Measurements from ENCODE around the gene TLE5. TPM values are rescaled to one million over a fixed set of nuclear protein-coding genes. Genes with fewer than 3 reads are reported as not detected.
A peak's percentile ranks its signal among the peaks of the same experiment; 100 is the strongest.
"Not testable (repeated sequence)": the region's sequence is repeated elsewhere in the genome, so short reads cannot be mapped to it uniquely, and the experiment has no call there.

TLE5 gene
- total and polyA plus RNA-seq, 9 of the 15 experiments (the other 6 are each of a cell fraction or from before 2014, with no cell fraction given), result 2.0 to 347 (median 235) TPM

- TF ChIP-seq, protein P1, sequence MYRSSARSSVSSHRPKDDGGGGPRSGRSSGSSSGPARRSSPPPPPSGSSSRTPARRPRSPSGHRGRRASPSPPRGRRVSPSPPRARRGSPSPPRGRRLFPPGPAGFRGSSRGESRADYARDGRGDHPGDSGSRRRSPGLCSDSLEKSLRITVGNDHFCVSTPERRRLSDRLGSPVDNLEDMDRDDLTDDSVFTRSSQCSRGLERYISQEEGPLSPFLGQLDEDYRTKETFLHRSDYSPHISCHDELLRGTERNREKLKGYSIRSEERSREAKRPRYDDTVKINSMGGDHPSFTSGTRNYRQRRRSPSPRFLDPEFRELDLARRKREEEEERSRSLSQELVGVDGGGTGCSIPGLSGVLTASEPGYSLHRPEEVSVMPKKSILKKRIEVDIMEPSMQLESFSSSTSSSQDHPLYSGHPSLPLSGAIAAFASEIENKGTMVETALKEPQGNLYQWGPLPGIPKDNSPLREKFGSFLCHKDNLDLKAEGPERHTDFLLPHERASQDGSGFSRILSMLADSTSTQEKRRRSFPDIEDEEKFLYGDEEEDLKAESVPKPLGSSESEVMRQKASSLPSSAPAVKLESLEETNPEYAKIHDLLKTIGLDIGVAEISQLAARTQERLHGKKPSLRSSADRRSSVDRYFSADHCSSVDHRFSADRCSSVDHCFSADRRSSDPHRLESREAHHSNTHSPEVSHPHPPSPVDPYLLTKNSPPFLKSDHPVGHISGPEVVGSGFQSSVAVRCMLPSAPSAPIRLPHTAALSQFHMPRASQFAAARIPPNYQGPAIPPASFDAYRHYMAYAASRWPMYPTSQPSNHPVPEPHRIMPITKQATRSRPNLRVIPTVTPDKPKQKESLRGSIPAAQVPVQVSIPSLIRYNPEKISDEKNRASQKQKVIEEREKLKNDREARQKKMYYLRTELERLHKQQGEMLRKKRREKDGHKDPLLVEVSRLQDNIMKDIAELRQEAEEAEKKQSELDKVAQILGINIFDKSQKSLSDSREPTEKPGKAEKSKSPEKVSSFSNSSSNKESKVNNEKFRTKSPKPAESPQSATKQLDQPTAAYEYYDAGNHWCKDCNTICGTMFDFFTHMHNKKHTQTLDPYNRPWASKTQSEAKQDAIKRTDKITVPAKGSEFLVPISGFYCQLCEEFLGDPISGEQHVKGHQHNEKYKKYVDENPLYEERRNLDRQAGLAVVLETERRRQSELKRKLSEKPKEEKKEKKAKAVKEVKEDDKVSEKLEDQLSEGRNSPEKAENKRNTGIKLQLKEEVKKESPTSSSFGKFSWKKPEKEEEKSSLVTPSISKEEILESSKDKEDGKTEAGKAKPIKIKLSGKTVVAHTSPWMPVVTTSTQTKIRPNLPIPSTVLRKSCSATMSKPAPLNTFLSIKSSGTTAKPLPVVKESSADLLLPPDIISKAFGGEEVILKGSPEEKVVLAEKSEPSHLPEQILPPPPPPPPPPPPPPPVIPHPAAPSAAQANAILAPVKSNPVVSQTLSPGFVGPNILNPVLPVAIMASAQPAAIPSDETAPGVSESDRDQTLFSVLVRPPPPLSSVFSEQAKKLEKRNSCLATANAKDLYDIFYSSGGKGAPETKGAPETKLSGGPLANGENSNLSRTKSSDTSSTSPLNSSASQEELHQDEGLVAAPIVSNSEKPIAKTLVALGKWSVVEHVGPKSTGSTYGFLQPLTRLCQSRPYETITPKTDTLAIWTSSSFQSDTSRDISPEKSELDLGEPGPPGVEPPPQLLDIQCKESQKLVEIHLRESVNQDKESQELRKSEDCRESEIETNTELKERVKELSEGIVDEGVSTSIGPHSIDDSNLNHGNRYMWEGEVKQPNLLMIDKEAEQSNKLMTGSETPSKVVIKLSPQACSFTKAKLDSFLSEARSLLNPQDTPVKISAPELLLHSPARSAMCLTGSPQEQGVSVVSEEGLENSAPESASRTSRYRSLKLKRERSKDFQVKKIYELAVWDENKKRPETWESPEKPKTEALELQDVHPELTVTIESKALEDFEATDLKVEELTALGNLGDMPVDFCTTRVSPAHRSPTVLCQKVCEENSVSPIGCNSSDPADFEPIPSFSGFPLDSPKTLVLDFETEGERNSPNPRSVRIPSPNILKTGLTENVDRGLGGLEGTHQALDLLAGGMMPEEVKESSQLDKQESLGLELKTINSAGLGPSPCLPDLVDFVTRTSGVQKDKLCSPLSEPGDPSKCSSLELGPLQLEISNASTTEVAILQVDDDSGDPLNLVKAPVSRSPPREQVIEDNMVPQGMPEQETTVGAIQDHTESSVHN (IDR thresholded peaks at IDR 0.05; ENCODE audit: borderline replicate concordance in 1 of 2, low read depth in 1 of 2), result no peak
- TF ChIP-seq PHF21A (IDR thresholded peaks at IDR 0.05; ENCODE audit: borderline replicate concordance, low read depth) (peak; percentile 98), HMG20B (CRISPR knock-in tag; IDR thresholded peaks at IDR 0.05) (no peak), CSDE1 (IDR thresholded peaks at IDR 0.05) (peak in 1 of 2 experiments; percentile 85; a peak in 2 of 4 replicates), CBX8 (IDR thresholded peaks at IDR 0.05; ENCODE audit: borderline replicate concordance, extremely low read depth, low read depth, low read length, poor library complexity, severe bottlenecking) (no peak), RBM25 (IDR thresholded peaks at IDR 0.05; ENCODE audit: low read depth, low read length, severe bottlenecking) (peak; percentile 89), RAD21 (CRISPR knock-in tag; conservative IDR thresholded peaks at IDR 0.05 in 1 of 2, IDR thresholded peaks at IDR 0.05 in 1 of 2) (0 out of 4 replicates have a peak, but pooled peaks of 1 of the 2 experiments have one; percentile 15), MEIS2 (IDR thresholded peaks at IDR 0.05; ENCODE audit: partially characterized antibody) (peak; percentile 43), CTBP1 (IDR thresholded peaks at IDR 0.05; ENCODE audit: borderline replicate concordance) (peak; percentile 66), TBP (optimal IDR thresholded peaks at IDR 0.05; ENCODE audit: low read depth, low read length) (no peak), ZNF586 (CRISPR knock-in tag; conservative IDR thresholded peaks at IDR 0.05) (no peak), ZSCAN29 (IDR thresholded peaks at IDR 0.05) (peak; percentile 82), MCM2 (IDR thresholded peaks at IDR 0.05; ENCODE audit: low read depth) (no peak)
Measured at GRCh38 chr19:3012621-3013262, 49.6 kb downstream of the TLE5 start (continued).

GRCh38 chr19:3012059-3012458 is 50.2 kb downstream of the TLE5 start:
- H3K9me1 ChIP-seq (ENCODE audit: control insufficient read depth, insufficient read depth, low read length); CTCF ChIA-PET (ENCODE audit: low intra/inter-chr PET ratio); DNase-seq (ENCODE audit: extremely low read depth in 1 of 4, low spot score in 3 of 4); H3K4me3 ChIP-seq; BruUV-seq (replicated peaks); intact Hi-C loops (cut with micrococcal nuclease); in situ Hi-C loops (cut with MboI); H3K27me3 ChIP-seq (ENCODE audit: control insufficient read depth in 2 of 2, insufficient read depth in 2 of 2, low read length in 2 of 2); H3K36me3 ChIP-seq (ENCODE audit: control insufficient read depth, insufficient read depth, low read length); H3K79me2 ChIP-seq (ENCODE audit: control insufficient read depth, insufficient read depth, low read length); H3K9me3 ChIP-seq (replicated peaks; ENCODE audit: control insufficient read depth, insufficient read depth, low read depth, low read length); FAIRE-seq; H3K27ac ChIP-seq (ENCODE audit: extremely low read depth, low read depth, low read length); H3K4me2 ChIP-seq (ENCODE audit: insufficient read depth, low read length); ATAC-seq; H2AFZ ChIP-seq (ENCODE audit: low read depth, low read length); H4K20me1 ChIP-seq (replicated peaks; ENCODE audit: control insufficient read depth, insufficient read depth, low read length): not testable (repeated sequence)
- Histone ChIP-seq H3K4me1 (replicated peaks in 1 of 2; ENCODE audit: control insufficient read depth in 2 of 2, insufficient read depth in 2 of 2, low read length in 2 of 2) (peaks cover 0 to 11% of the 10 kb centered on the region in 2 experiments; a peak in 2 of 5 replicates), H3K9ac (ENCODE audit: insufficient read depth in 1 of 2, low read depth in 2 of 2, low read length in 2 of 2) (0 out of 4 replicates have a peak overlapping the region, but pooled peaks of 1 of the 2 experiments have one; percentile 60)
- POLR2A ChIA-PET, result interaction anchor here (0.6 to 1.2 kb wide), 3 partner anchors 15 to 34 kb away, joined by 3 read pairs; no protein-coding TSS in a partner anchor
- 55% methylated on average over 12 of the region's 13 CpGs for WGBS (ENCODE audit: insufficient coverage, low coverage, missing lambda C conversion rate)

Measured in K562 (cell line).